GM18499 (cell line): ENCODE data around the gene HSPA8.
"Not testable (repeated sequence)": the region's sequence is repeated elsewhere in the genome, so short reads cannot be mapped to it uniquely, and the experiment has no call there.

Source experiments
- ATAC-seq: cut with Tn5 transposase; IDR thresholded peaks from one replicate; pipeline ENCODE4 v1.9.1; 2021; ENCODE audit warnings: moderate number of reproducible peaks; ENCODE audit not compliant: insufficient read depth, unreplicated experiment

HSPA8 gene

GRCh38 chr11:123073343-123074057 lies 11.6 kb upstream of the HSPA8 start:
- no peak for ATAC-seq

- ATAC-seq: no peak
Observed at GRCh38 chr11:123072762-123073161, 10.8 kb upstream of the HSPA8 start.

- ATAC-seq: no peak
Observed at GRCh38 chr11:123072332-123072761, 10.4 kb upstream of the HSPA8 start.

- peak; percentile 58 for ATAC-seq
Observed at GRCh38 chr11:123069908-123070821, 8.2 kb upstream of the HSPA8 start.

GRCh38 chr11:123065621-123066020 lies 3.7 kb upstream of the HSPA8 start:
- ATAC-seq: no peak

- ATAC-seq: no peak
Observed at GRCh38 chr11:123063826-123064657, 2.1 kb upstream of the HSPA8 start.

GRCh38 chr11:123062892-123063825 lies 1.2 kb upstream of the HSPA8 start:
- no peak for ATAC-seq

- peak; percentile 75 for ATAC-seq
Observed at GRCh38 chr11:123062158-123062891, 389 bp upstream of the HSPA8 start.

GRCh38 chr11:123060277-123061000 lies 1.5 kb downstream of the HSPA8 start:
- no peak for ATAC-seq

GRCh38 chr11:123059041-123059920 lies 2.7 kb downstream of the HSPA8 start:
- not testable (repeated sequence) for ATAC-seq

GRCh38 chr11:123057661-123058305 lies 4.2 kb downstream of the HSPA8 start:
- no peak for ATAC-seq

- no peak for ATAC-seq
Observed at GRCh38 chr11:123056835-123057491, 5.0 kb downstream of the HSPA8 start.

GRCh38 chr11:123055191-123055901 lies 6.6 kb downstream of the HSPA8 start:
- no peak for ATAC-seq

GRCh38 chr11:123054301-123055065 lies 7.5 kb downstream of the HSPA8 start:
- ATAC-seq: peak; percentile 52
